CD4-positive, alpha-beta memory T cell (primary cell): Measurements from ENCODE around the gene ZNF614. TPM values are rescaled to one million over a fixed set of nuclear protein-coding genes. Genes with fewer than 3 reads are reported as not detected.
"Not testable (repeated sequence)": the region's sequence is repeated elsewhere in the genome, so short reads cannot be mapped to it uniquely, and the experiment has no call there.

Experiments used
- CTCF ChIA-PET: fragments of 350-600 bp; sonication (Branson Sonifier 250); formaldehyde crosslinking; loops from one replicate; lab custom pipeline; 2021; ENCODE audit warnings: inconsistent platforms; ENCODE audit not compliant: partially characterized antibody; lab: Charles Lee
- POLR2A ChIA-PET: fragments of 350-600 bp; sonication (Branson Sonifier 250); formaldehyde crosslinking; loops from one replicate; lab custom pipeline; 2021; ENCODE audit not compliant: partially characterized antibody; lab: Charles Lee
- DNase-seq, 5 donors: peaks; one replicate each; pipeline versions ENCODE4 v3.0.0 to v3.0.0-alpha.2; 2020 to 2022; ENCODE audit warnings: mixed read lengths in 1 of 5
- H3K27ac ChIP-seq: one replicate; pipeline ENCODE4 v1.7.0; 2013; ENCODE audit warnings: low read depth, low read length
- H3K27me3 ChIP-seq: 2 replicates; pipeline ENCODE4 v1.7.0; 2013; ENCODE audit warnings: mild to moderate bottlenecking, low read length, moderate library complexity; ENCODE audit not compliant: insufficient read depth
- H3K36me3 ChIP-seq: 2 replicates; pipeline ENCODE4 v1.7.0; 2013; ENCODE audit warnings: mild to moderate bottlenecking, low read length, moderate library complexity; ENCODE audit not compliant: insufficient read depth
- H3K4me1 ChIP-seq: 2 replicates; pipeline ENCODE4 v1.7.0; 2013; ENCODE audit warnings: mild to moderate bottlenecking, low read length, moderate library complexity; ENCODE audit not compliant: insufficient read depth
- H3K4me3 ChIP-seq, 2 donors: one replicate each; pipeline ENCODE4 v1.7.0; 2013; ENCODE audit warnings: low read length in 2 of 2, mild to moderate bottlenecking in 1 of 2
- H3K9me3 ChIP-seq, 2 donors: one replicate each; pipeline ENCODE4 v1.7.0; 2013; ENCODE audit warnings: low read length in 2 of 2, control low read depth in 1 of 2; ENCODE audit not compliant: control insufficient read depth in 1 of 2
- H3K27ac Mint-ChIP-seq, 7 donors: one replicate each; pipeline ENCODE4 v1.8.0; 2020 to 2021; ENCODE audit warnings: mixed read lengths in 7 of 7, mild to moderate bottlenecking in 6 of 7, inconsistent platforms in 3 of 7, moderate library complexity in 3 of 7
- H3K27me3 Mint-ChIP-seq, 2 donors: one replicate each; pipeline ENCODE4 v1.8.0; 2020 to 2021; ENCODE audit warnings: mixed read lengths in 2 of 2
- H3K36me3 Mint-ChIP-seq, 2 donors: one replicate each; pipeline ENCODE4 v1.8.0; 2020 to 2021; ENCODE audit warnings: mixed read lengths in 2 of 2, inconsistent platforms in 1 of 2, mild to moderate bottlenecking in 1 of 2
- H3K4me1 Mint-ChIP-seq, 4 donors: one replicate each; pipeline ENCODE4 v1.8.0; 2020 to 2021; ENCODE audit warnings: mixed read lengths in 4 of 4, mild to moderate bottlenecking in 1 of 4
- H3K4me3 Mint-ChIP-seq, 8 donors: one replicate each; pipeline ENCODE4 v1.8.0; 2020 to 2021; ENCODE audit warnings: mixed read lengths in 8 of 8, mild to moderate bottlenecking in 7 of 8, moderate library complexity in 6 of 8, inconsistent platforms in 3 of 8
- H3K9me3 Mint-ChIP-seq, 8 donors: one replicate each; pipeline ENCODE4 v1.8.0; 2020 to 2021; ENCODE audit warnings: mixed read lengths in 8 of 8, mild to moderate bottlenecking in 5 of 8, inconsistent platforms in 3 of 8, moderate library complexity in 1 of 8
- intact Hi-C: fragments of 100-400 bp; cut with micrococcal nuclease; formaldehyde crosslinking; loops from one replicate; pipeline ENCODE4 v1.15.1; 2023
- polyA plus RNA-seq, 2 donors: library from polyadenylated mRNA; unstranded; fragments of 300-500 nt; fragmentation: Illumina TruSeq; gene quantifications; one replicate each; pipeline ENCODE4 v1.2.3, GENCODE V29; 2021
- total RNA-seq, 2 experiments: library from RNA; stranded (reverse); gene quantifications; one replicate each; pipeline ENCODE4 v1.2.3, GENCODE V29; 2021

Gene ZNF614
- total and polyA plus RNA-seq, 4 experiments from 2014 or later: 1.9 to 12.3 (median 9.2) TPM

DNA sequence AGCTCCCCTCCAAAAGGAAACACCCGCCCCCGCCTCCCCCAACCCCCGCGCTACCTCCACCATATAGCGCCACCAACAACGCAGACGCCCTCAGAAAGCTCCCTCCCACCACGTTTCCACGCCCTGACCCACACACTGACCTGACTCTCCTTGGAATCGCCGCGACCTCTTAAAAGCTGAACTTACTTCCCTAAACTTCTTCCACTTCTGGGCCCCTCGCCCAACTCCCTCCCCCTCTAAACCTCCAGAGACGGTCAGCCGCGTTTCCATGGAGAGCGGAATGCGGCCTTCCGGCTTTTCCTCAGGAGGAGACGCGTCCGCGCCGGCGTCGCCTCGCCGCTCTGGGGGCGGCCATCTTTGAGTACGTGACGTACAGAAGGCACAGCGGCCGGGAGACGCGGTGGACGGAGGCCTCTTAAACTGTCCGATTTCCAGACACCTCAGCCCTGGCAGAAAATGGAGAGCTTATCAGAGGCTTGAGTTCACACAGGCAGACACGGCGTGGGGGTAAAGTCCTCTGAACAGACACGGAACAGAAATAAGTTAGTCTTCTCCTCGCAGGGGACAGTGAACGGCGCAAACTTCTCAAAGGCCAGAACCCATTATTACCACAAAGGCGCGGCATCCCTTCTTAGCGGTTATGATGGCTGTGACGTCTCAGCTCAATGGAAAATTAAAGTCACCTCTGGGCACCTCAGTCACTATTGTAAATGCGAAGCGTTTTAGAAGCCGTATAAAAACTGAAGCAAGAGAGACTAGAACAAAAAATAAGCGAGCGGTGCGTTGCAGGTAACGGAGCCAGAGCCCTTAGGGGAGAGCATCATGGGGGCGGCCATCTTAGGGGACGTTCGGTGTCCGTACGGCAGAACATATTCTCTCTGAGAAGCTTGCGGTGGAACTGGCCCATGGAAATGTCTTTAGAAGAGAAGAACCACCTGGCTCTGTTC, 20.6 kb upstream of the ZNF614 start, which contains the start of gene ZNF432:
Gene ZNF432 (minus strand): TSS at position 284 of the 947 bp plus-strand sequence. CDS start 1,970 bp downstream, outside the sequence.
- intact Hi-C loops: loop anchor here (1.0 to 10.0 kb wide), 8 partner anchors 21 to 248 kb away; partner anchors contain the start of genes ZNF350, ZNF480, ZNF613 and ZNF614
- Histone ChIP-seq H3K9me3 (no peaks in the 10 kb centered on the region), H3K36me3 (peaks cover 20% of the 10 kb centered on the region), H3K4me1 (peaks cover 15% of the 10 kb centered on the region), H3K27ac (peak within 1 kb of the TSS; percentile 96), H3K27me3 (no peaks in the 10 kb centered on the region), H3K4me3 (peak within 1 kb of the TSS; percentile 74 to 75)
- DNase-seq: peak; percentile 83 to 91 (median 84)
- H3K27me3 Mint-ChIP-seq: no peaks in the 10 kb centered on the region
- ChIA-PET POLR2A (interaction anchor here (0.5 to 2.3 kb wide), 18 partner anchors 11 to 1472 kb away, joined by 3 to 39 read pairs (median 6); partner anchors contain the start of genes PPP2R1A, ZNF613, ZNF614 and ZNF615), CTCF (no interaction called here)
- H3K27ac Mint-ChIP-seq: peak within 1 kb of the TSS; percentile 98 to 100 (median 100)
- peaks cover 17 to 32% (median 21%) of the 10 kb centered on the region in 4 donors for H3K4me1 Mint-ChIP-seq
- H3K9me3 Mint-ChIP-seq: peaks cover 3 to 73% (median 46%) of the 10 kb centered on the region in 8 donors
- peaks cover 47 to 59% of the 10 kb centered on the region in 2 donors for H3K36me3 Mint-ChIP-seq
- H3K4me3 Mint-ChIP-seq: peak within 1 kb of the TSS; percentile 96 to 100 (median 99)

DNA sequence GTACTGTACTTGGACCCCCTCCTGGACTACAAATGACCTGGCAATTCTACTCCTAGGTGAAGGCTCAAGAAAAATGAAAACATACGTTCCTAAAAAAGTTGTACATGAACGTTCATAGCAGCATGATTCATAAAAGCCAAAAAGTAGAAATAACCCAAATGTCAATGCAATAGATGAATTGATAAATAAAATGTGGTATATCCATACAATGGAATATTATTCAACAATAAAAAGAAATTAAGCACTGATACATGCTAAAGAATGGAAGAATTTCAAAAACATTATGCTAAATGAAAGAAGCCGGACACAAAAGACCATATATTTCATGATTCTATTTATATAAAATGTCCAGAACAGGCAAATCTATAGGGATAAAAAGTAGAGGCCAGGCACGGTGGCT, 11.0 kb upstream of the ZNF614 start:
- Histone ChIP-seq H3K4me1 (no peaks in the 10 kb centered on the region), H3K27ac (no peak overlapping the region), H3K27me3 (no peaks in the 10 kb centered on the region), H3K4me3 (peak overlapping the region in 1 of 2 donors; percentile 40), H3K36me3 (peaks cover 60% of the 10 kb centered on the region), H3K9me3 (peaks cover 11 to 60% of the 10 kb centered on the region in 2 donors)
- H3K36me3 Mint-ChIP-seq: peaks cover 84 to 96% of the 10 kb centered on the region in 2 donors
- no peaks in the 10 kb centered on the region for H3K27me3 Mint-ChIP-seq
- DNase-seq: no peak
- H3K27ac Mint-ChIP-seq: no peak overlapping the region
- ChIA-PET POLR2A (interaction anchor here (2.2 kb wide), 1 partner anchor 10 kb away, joined by 10 read pairs; the partner anchor contains the start of gene ZNF432), CTCF (no interaction called here)
- no peaks in the 10 kb centered on the region for H3K4me1 Mint-ChIP-seq
- intact Hi-C loops: no loop called here
- H3K4me3 Mint-ChIP-seq: no peak overlapping the region
- H3K9me3 Mint-ChIP-seq: peaks cover 5 to 95% (median 87%) of the 10 kb centered on the region in 8 donors

DNA sequence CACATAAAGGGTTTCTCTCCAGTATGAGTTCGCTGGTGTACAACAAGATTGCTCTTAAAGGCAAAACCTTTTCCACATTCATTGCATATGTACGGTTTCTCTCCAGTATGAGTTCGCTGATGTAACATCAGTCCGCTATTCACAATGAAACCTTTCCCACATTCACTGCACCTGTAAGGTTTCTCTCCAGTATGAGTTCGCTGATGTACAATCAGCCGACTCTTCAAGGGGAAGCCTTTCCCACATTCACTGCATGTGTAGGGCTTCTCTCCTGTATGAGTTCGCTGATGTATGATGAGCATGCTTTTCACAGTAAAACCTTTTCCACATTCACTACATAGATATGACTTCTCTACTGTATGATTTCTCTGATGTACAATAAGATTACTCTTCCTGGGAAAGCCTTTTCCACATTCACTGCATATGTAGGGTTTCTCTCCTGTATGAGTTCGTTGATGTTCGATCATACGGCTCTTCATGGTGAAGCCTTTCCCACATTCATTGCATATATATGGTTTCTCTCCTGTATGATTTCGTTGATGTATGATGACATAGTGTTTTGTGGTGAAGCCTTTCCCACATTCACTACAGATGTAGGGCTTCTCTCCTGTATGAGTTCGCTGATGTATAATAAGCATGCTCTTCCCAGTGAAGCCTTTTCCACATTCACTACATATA, 6.0 kb upstream of the ZNF614 start:
- H3K4me1 Mint-ChIP-seq: no peaks in the 10 kb centered on the region

DNA sequence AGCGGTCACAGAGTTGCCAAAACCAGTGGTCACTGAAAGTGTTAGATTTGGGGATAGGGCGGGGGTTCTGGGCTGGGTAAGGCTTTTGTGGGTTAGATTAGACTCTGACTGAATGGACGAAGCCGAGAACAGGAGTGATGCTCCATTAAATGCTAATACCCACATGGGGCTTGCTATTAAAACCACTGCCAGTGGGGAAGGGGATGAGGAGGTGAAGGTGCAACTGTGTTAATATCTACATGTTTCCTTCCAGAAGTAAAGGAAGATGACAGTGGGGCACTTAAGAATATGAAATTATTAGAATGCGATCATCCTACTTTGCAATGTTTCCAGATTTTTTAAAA, 573 bp upstream of the ZNF614 start:
- Mint-ChIP-seq H3K9me3 (peaks cover 3 to 82% (median 64%) of the 10 kb centered on the region in 8 donors), H3K27ac (peak overlapping the region; percentile 91 to 99 (median 96)), H3K27me3 (no peaks in the 10 kb centered on the region), H3K4me1 (peaks cover 16 to 33% (median 23%) of the 10 kb centered on the region in 4 donors), H3K36me3 (peaks cover 42 to 59% of the 10 kb centered on the region in 2 donors), H3K4me3 (peak overlapping the region; percentile 90 to 99 (median 94))
- ChIA-PET CTCF (interaction anchor here (0.9 kb wide), 1 partner anchor 20 kb away, joined by 5 read pairs; the partner anchor contains the start of gene ZNF615), POLR2A (interaction anchor here (1.0 to 2.2 kb wide), 7 partner anchors 14 to 929 kb away, joined by 3 to 39 read pairs (median 3); partner anchors contain the start of genes ZNF432, ZNF613 and ZNF615)
- Histone ChIP-seq H3K27me3 (no peaks in the 10 kb centered on the region), H3K4me1 (peaks cover 18% of the 10 kb centered on the region), H3K4me3 (peak overlapping the region; percentile 77 to 96), H3K27ac (peak overlapping the region; percentile 89), H3K36me3 (peaks cover 19% of the 10 kb centered on the region), H3K9me3 (peaks cover 13 to 42% of the 10 kb centered on the region in 2 donors)
- no peak for DNase-seq
- intact Hi-C loops: loop anchor here (1.0 to 10.0 kb wide), 5 partner anchors 20 to 266 kb away; partner anchors contain the start of genes ZNF350, ZNF480, ZNF615 and ZNF649

More for the DNA sequence above, 6.0 kb upstream of the ZNF614 start:
- intact Hi-C loops: no loop called here
- DNase-seq: no peak
- no peak overlapping the region for H3K27ac Mint-ChIP-seq
- Histone ChIP-seq H3K4me1 (peaks cover 1% of the 10 kb centered on the region), H3K27me3 (no peaks in the 10 kb centered on the region), H3K4me3 (peak overlapping the region; percentile 8 to 27), H3K9me3 (peaks cover 17 to 66% of the 10 kb centered on the region in 2 donors), H3K27ac (no peak overlapping the region), H3K36me3 (peaks cover 36% of the 10 kb centered on the region)
- peaks cover 0 to 92% (median 85%) of the 10 kb centered on the region in 8 donors for H3K9me3 Mint-ChIP-seq
- ChIA-PET POLR2A (no interaction called here), CTCF (no interaction called here)
- no peak overlapping the region for H3K4me3 Mint-ChIP-seq
- peaks cover 51 to 60% of the 10 kb centered on the region in 2 donors for H3K36me3 Mint-ChIP-seq
- H3K27me3 Mint-ChIP-seq: no peaks in the 10 kb centered on the region

DNA sequence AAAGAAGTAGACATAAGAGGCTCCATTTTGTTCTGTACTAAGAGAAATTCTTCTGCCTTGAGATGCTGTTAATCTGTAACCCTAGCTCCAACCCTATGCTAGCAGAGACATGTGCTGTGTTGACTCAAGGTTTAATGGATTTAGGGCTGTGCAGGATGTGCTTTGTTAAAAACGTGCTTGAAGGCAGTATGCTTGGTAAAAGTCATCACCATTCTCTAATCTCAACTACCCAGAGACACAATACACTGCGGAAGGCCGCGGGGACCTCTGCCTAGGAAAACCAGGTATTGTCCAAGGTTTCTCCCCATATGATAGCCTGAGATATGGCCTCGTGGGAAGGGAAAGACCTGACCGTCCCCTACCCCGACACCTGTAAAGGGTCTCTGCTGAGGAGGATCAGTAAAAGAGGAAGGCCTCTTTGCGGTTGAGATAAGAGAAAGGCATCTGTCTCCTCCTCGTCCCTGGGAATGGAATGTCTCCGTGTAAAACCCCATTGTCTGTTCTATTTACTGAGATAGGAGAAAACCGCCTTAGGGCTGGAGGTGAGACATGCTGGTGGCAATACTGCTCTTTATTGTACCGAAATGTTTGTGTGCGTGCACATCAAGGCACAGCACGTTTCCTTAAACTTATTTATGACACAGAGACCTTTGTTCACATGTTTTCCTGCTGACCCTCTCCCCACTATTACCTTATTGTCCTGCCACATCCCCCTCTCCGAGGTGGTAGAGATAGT, 1.8 kb downstream of the ZNF614 start:
- Mint-ChIP-seq H3K4me3 (peak overlapping the region in 7 of 8 donors; percentile 5 to 93 (median 25)), H3K4me1 (peaks cover 16 to 33% (median 23%) of the 10 kb centered on the region in 4 donors), H3K36me3 (peaks cover 63 to 67% of the 10 kb centered on the region in 2 donors), H3K9me3 (peaks cover 3 to 77% (median 65%) of the 10 kb centered on the region in 8 donors), H3K27ac (peak overlapping the region in 3 of 7 donors; percentile 13 to 91 (median 24))
- POLR2A ChIA-PET, H3K27me3 ChIP-seq, H3K4me3 ChIP-seq, DNase-seq, H3K27ac ChIP-seq, CTCF ChIA-PET, H3K27me3 Mint-ChIP-seq: not testable (repeated sequence)
- Histone ChIP-seq H3K36me3 (peaks cover 28% of the 10 kb centered on the region), H3K4me1 (peaks cover 18% of the 10 kb centered on the region), H3K9me3 (peaks cover 10 to 29% of the 10 kb centered on the region in 2 donors)
- intact Hi-C loops: loop anchor here (10.0 kb wide), 1 partner anchor 268 kb away; the partner anchor contains the start of gene ZNF480

DNA sequence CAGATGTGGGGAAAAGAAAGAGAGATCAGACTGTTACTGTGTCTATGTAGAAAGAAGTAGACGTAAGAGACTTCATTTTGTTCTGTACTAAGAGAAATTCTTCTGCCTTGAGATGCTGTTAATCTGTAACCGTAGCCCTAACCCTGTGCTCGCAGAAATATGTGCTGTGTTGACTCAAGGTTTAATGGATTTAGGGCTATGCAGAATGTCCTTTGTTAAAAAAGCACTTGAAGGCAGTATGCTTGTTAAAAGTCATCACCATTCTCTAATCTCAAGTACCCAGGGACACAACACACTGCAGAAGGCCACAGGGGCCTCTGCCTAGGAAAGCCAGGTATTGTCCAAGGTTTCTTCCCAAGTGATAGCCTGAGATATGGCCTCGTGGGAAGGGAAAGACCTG, 3.7 kb downstream of the ZNF614 start:
- H3K4me1 Mint-ChIP-seq: peaks cover 16 to 33% (median 24%) of the 10 kb centered on the region in 4 donors
- H3K27ac Mint-ChIP-seq, H3K4me3 Mint-ChIP-seq, H3K4me3 ChIP-seq, POLR2A ChIA-PET, DNase-seq, CTCF ChIA-PET, H3K27me3 Mint-ChIP-seq, H3K27me3 ChIP-seq, H3K27ac ChIP-seq: not testable (repeated sequence)
- H3K36me3 ChIP-seq: peaks cover 46% of the 10 kb centered on the region
- H3K36me3 Mint-ChIP-seq: peaks cover 82% of the 10 kb centered on the region in 2 donors
- peaks cover 18% of the 10 kb centered on the region for H3K4me1 ChIP-seq
- intact Hi-C loops: loop anchor here (10.0 kb wide), 1 partner anchor 270 kb away; the partner anchor contains the start of gene ZNF480
- H3K9me3 ChIP-seq: peaks cover 10 to 49% of the 10 kb centered on the region in 2 donors
- H3K9me3 Mint-ChIP-seq: peaks cover 4 to 80% (median 71%) of the 10 kb centered on the region in 8 donors
